T-cell (primary cell): ENCODE measurements around the gene ACSS3. TPM values are rescaled to one million over a fixed set of nuclear protein-coding genes. Genes with fewer than 3 reads are reported as not detected.

Experiments used
- ATAC-seq, 4 experiments: fragments of 200-7000 bp in 3 of 4; fragments of 150-1000 bp in 1 of 4; cut with Tn5 transposase; replicated peaks in 1 of 4; 1 replicate in 3 of 4; 2 replicates in 1 of 4; pipeline ENCODE4 v1.10.0; 2021; ENCODE audit warnings: moderate library complexity in 3 of 4, mild to moderate bottlenecking in 2 of 4, moderate number of reproducible peaks in 1 of 4
- CTCF ChIA-PET, 2 donors: fragments of 300-600 bp; sonication (Branson Sonifier 250); formaldehyde crosslinking; loops; one replicate each; lab custom pipeline; 2022; ENCODE audit warnings: antibody characterized with exemption in 2 of 2; lab: Charles Lee
- POLR2A ChIA-PET, 2 donors: fragments of 300-600 bp; sonication (Branson Sonifier 250); formaldehyde crosslinking; loops; one replicate each; lab custom pipeline; 2022; ENCODE audit warnings: antibody characterized with exemption in 2 of 2; lab: Charles Lee
- DNase-seq, 35 experiments: peaks; one replicate each; pipeline versions ENCODE4 v3.0.0 to v3.0.0-alpha.2; 2013 to 2023
- H3K27ac ChIP-seq: one replicate; pipeline ENCODE4 v1.5.1; 2013; ENCODE audit warnings: low read length
- H3K27me3 ChIP-seq, 2 experiments: replicated peaks in 1 of 2; 1 replicate in 1 of 2; 2 replicates in 1 of 2; pipeline versions ENCODE4 v1.6.1 to v1.7.0; 2013; ENCODE audit warnings: low read length in 1 of 2, mixed read lengths in 1 of 2; ENCODE audit not compliant: control insufficient read depth in 2 of 2, insufficient read depth in 2 of 2; ENCODE audit errors: extremely low read depth in 1 of 2
- H3K36me3 ChIP-seq, 2 donors: 1 replicate in 1 of 2; 2 replicates in 1 of 2; pipeline versions ENCODE4 v1.6.1 to v1.7.0; 2013; ENCODE audit warnings: low read length in 1 of 2; ENCODE audit not compliant: control insufficient read depth in 2 of 2, insufficient read depth in 1 of 2; ENCODE audit errors: extremely low read depth in 1 of 2
- H3K4me1 ChIP-seq, 2 experiments: 1 replicate in 1 of 2; 2 replicates in 1 of 2; pipeline versions ENCODE4 v1.6.1 to v1.7.0; 2013; ENCODE audit warnings: low read length in 2 of 2, mixed read lengths in 1 of 2; ENCODE audit not compliant: insufficient read depth in 2 of 2, control insufficient read depth in 1 of 2; ENCODE audit errors: extremely low read depth in 1 of 2
- H3K4me3 ChIP-seq, 2 donors: 1 replicate in 1 of 2; 2 replicates in 1 of 2; pipeline versions ENCODE4 v1.5.1 to v1.7.0; 2013; ENCODE audit warnings: mild to moderate bottlenecking in 2 of 2, low read length in 1 of 2, moderate library complexity in 1 of 2; ENCODE audit not compliant: control insufficient read depth in 1 of 2; ENCODE audit errors: extremely low read depth in 1 of 2
- H3K9me3 ChIP-seq: 2 replicates; pipeline ENCODE4 v1.7.0; 2013
- H3K27ac Mint-ChIP-seq, 2 donors: one replicate each; pipeline ENCODE4 v1.8.0; 2020 to 2021; ENCODE audit warnings: mild to moderate bottlenecking in 2 of 2, mixed read lengths in 2 of 2
- H3K27me3 Mint-ChIP-seq, 2 donors: one replicate each; pipeline ENCODE4 v1.8.0; 2021 to 2022; ENCODE audit warnings: mixed read lengths in 2 of 2
- H3K36me3 Mint-ChIP-seq: one replicate; pipeline ENCODE4 v1.8.0; 2021; ENCODE audit warnings: mixed read lengths
- H3K4me1 Mint-ChIP-seq, 3 donors: one replicate each; pipeline ENCODE4 v1.8.0; 2020 to 2022; ENCODE audit warnings: mixed read lengths in 3 of 3, mild to moderate bottlenecking in 1 of 3
- H3K4me3 Mint-ChIP-seq, 3 donors: one replicate each; pipeline ENCODE4 v1.8.0; 2020 to 2022; ENCODE audit warnings: mild to moderate bottlenecking in 3 of 3, mixed read lengths in 3 of 3, moderate library complexity in 3 of 3
- H3K9me3 Mint-ChIP-seq, 3 donors: one replicate each; pipeline ENCODE4 v1.8.0; 2020 to 2022; ENCODE audit warnings: mixed read lengths in 3 of 3
- WGBS: methylation state at CpG from one replicate; pipeline ENCODE4 v1.1.5; 2013; ENCODE audit warnings: missing lambda C conversion rate; ENCODE audit not compliant: insufficient coverage; 5-methylcytosine and 5-hydroxymethylcytosine counted together
- total RNA-seq, 35 experiments: library from RNA in 6 of 35; stranded (reverse) in 6 of 35; fragments of 120-200 nt in 1 of 35; gene quantifications; one replicate each; pipeline versions ENCODE4 v1.2.1 to v1.2.4 and lab custom pipeline; 2013 to 2026

Gene ACSS3
- total RNA-seq, 5 donors from 2014 or later (not counting 1 experiment from before 2014, with no cell fraction given): 0.13 to 0.41 TPM; not detected in 3

DNA sequence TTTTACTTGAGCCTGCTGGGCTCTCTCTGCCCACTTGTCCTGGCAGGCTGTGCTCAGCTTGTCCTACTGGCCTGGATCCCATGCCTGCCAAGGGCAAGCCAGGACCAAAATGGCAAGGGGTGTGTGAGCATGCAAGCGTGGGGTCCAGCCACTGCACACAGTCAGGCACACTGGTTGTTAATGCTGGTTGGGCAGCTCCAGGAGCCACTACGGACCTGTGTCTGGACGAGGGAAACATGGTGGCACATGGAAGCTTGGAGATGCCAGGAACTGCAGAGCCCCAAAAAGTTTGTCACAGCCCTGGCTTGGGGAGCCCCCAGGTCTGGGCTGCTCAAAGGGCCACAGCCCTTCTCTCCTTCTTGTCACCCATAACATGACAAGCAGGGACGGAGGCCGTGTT lies 83.8 kb downstream of the ACSS3 start:
- WGBS: 73% methylated on average over 4 of the region's 5 CpGs
- H3K27me3 Mint-ChIP-seq: no peaks in the 10 kb centered on the region
- POLR2A ChIA-PET: no interaction called here
- no peaks in the 10 kb centered on the region for H3K4me1 ChIP-seq
- H3K4me1 Mint-ChIP-seq: no peaks in the 10 kb centered on the region
- CTCF ChIA-PET: no interaction called here
- no peak overlapping the region for H3K4me3 ChIP-seq
- H3K27ac ChIP-seq: no peak overlapping the region
- no peak overlapping the region for H3K4me3 Mint-ChIP-seq
- H3K36me3 ChIP-seq: no peaks in the 10 kb centered on the region
- peaks cover 6 to 10% (median 8%) of the 10 kb centered on the region in 3 donors for H3K9me3 Mint-ChIP-seq
- ATAC-seq: no peak
- H3K9me3 ChIP-seq: no peaks in the 10 kb centered on the region
- DNase-seq: no peak
- H3K36me3 Mint-ChIP-seq: no peaks in the 10 kb centered on the region
- H3K27ac Mint-ChIP-seq: no peak overlapping the region
- no peaks in the 10 kb centered on the region for H3K27me3 ChIP-seq

DNA sequence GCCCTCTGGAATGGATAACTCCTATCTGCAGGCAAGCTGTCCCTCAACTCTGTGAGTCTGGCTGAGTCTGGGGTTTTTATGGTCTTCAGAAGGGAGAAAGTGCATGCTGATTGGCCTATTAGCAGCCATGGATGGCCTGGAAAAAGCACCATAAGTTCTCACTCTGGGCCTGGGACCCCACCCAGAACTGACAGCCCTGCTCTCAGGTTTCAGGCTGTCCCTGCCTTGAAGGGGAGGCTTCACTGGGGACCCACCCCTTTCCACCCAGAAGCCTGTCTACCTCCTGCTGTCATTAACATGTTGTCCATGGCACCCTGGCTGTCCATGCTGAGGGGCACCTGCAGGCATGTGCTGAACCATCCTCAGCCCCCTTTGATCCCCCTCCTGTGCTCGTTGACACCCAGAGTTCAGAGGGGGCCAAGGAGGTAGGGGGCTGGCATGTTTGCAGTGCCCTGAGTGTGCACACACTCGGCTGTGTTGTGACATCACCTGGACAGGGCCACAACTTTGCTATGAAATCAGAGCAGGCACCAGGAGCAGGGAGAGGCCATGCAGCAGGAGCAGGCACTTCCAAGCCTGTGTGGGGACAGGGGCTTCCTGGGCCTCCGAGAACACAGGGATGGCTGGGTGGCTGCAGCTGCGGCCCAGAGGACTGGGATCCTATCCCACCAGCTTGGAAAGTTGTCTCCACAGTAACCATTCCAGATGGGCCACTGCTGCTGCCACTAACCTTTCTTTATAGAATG lies 84.7 kb downstream of the ACSS3 start:
- H3K36me3 Mint-ChIP-seq: no peaks in the 10 kb centered on the region
- WGBS: 69% methylated on average over 2 of the region's 4 CpGs

DNA sequence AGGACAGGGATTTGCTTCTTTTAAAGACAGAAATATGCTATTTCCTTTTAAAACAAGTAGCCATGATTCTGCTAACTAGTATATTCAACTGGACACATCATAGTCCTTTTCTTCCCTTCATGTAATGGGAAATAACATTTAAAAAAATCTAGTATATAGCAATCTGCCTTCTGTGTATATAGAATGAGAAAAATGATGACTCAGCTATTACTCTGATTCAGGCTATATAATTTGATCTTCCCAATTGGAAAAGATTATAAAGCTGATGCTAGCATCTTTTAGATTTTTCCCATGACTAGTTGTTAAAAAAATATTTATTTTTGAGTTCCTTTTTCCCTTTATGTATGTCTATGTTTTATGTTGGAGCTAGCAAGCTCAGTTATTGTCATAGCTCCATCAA lies 86.9 kb downstream of the ACSS3 start:
- Mint-ChIP-seq H3K9me3 (peaks cover 6 to 9% (median 8%) of the 10 kb centered on the region in 3 donors), H3K4me1 (no peaks in the 10 kb centered on the region), H3K36me3 (no peaks in the 10 kb centered on the region), H3K27me3 (no peaks in the 10 kb centered on the region), H3K4me3 (no peak overlapping the region), H3K27ac (no peak overlapping the region)
- Histone ChIP-seq H3K36me3 (no peaks in the 10 kb centered on the region), H3K27ac (no peak overlapping the region), H3K4me1 (no peaks in the 10 kb centered on the region), H3K4me3 (no peak overlapping the region), H3K9me3 (no peaks in the 10 kb centered on the region), H3K27me3 (no peaks in the 10 kb centered on the region)
- ATAC-seq (no peak), DNase-seq (no peak)
- CTCF ChIA-PET: no interaction called here
- POLR2A ChIA-PET: no interaction called here

More for the DNA sequence above, 84.7 kb downstream of the ACSS3 start:
- ChIA-PET CTCF (no interaction called here), POLR2A (no interaction called here)
- Mint-ChIP-seq H3K4me1 (no peaks in the 10 kb centered on the region), H3K27ac (no peak overlapping the region), H3K4me3 (no peak overlapping the region), H3K9me3 (peaks cover 6 to 10% (median 8%) of the 10 kb centered on the region in 3 donors), H3K27me3 (no peaks in the 10 kb centered on the region)
- no peaks in the 10 kb centered on the region for H3K36me3 ChIP-seq
- H3K4me3 ChIP-seq: no peak overlapping the region
- H3K9me3 ChIP-seq: no peaks in the 10 kb centered on the region
- H3K27me3 ChIP-seq: no peaks in the 10 kb centered on the region
- H3K4me1 ChIP-seq: no peaks in the 10 kb centered on the region
- H3K27ac ChIP-seq: no peak overlapping the region
- ATAC-seq: no peak
- no peak for DNase-seq

DNA sequence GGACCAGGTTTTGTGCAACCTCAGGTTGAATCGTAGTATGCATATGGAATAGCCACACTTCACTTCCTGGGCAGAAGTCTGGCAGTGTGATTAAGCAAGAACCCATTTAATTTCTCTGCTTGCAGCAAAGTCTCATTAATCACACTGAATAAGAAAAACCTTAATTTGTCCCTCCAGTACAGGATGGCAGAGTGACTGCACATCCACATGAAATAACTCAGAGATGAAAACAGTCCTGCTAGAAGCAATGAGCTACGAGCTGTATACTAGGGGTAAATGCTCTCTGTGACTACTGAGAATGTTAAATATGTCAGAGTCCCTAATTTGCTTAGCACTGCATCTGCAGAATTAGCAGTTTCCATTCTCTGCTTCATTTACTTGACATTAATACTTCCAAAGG lies 88.9 kb downstream of the ACSS3 start:
- Histone ChIP-seq H3K27me3 (no peaks in the 10 kb centered on the region), H3K4me3 (no peak overlapping the region), H3K9me3 (no peaks in the 10 kb centered on the region), H3K4me1 (no peaks in the 10 kb centered on the region), H3K36me3 (no peaks in the 10 kb centered on the region), H3K27ac (no peak overlapping the region)
- Mint-ChIP-seq H3K27ac (no peak overlapping the region), H3K36me3 (no peaks in the 10 kb centered on the region), H3K4me1 (no peaks in the 10 kb centered on the region), H3K9me3 (peaks cover 6 to 9% (median 8%) of the 10 kb centered on the region in 3 donors), H3K4me3 (no peak overlapping the region), H3K27me3 (no peaks in the 10 kb centered on the region)
- ChIA-PET CTCF (no interaction called here), POLR2A (no interaction called here)
- ATAC-seq (no peak), DNase-seq (no peak)
- no CpG with 5 or more reads among the region's 2 CpGs for WGBS

DNA sequence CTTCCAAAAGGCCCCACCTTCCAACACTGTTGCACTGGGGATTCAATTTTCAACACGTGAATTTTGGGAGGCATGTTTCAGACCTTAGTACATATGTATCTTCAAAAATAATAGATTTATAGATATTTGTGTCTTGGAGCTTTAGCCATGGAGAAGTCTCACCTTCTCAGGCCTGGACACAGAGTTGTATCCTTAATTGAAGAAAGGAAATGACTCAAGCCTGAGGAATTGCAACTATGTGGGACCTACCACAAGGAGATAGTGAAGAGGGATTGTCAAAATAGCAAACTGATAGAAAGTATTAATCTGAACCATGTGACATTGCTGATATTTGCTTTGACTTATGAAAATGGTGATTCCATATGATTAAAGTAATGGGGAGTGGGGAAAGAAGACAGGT lies 89.8 kb downstream of the ACSS3 start:
- no peak overlapping the region for H3K27ac Mint-ChIP-seq
- H3K4me1 Mint-ChIP-seq: no peaks in the 10 kb centered on the region
- no peaks in the 10 kb centered on the region for H3K36me3 Mint-ChIP-seq
- H3K9me3 ChIP-seq: no peaks in the 10 kb centered on the region
- ATAC-seq (no peak), DNase-seq (no peak)
- H3K4me3 Mint-ChIP-seq: no peak overlapping the region
- no peaks in the 10 kb centered on the region for H3K27me3 Mint-ChIP-seq
- H3K4me3 ChIP-seq: no peak overlapping the region
- H3K36me3 ChIP-seq: no peaks in the 10 kb centered on the region
- no peak overlapping the region for H3K27ac ChIP-seq
- ChIA-PET POLR2A (no interaction called here), CTCF (no interaction called here)
- WGBS: no CpG with 5 or more reads among the region's 1 CpG
- H3K27me3 ChIP-seq: no peaks in the 10 kb centered on the region
- H3K9me3 Mint-ChIP-seq: peaks cover 6 to 9% (median 8%) of the 10 kb centered on the region in 3 donors
- no peaks in the 10 kb centered on the region for H3K4me1 ChIP-seq

DNA sequence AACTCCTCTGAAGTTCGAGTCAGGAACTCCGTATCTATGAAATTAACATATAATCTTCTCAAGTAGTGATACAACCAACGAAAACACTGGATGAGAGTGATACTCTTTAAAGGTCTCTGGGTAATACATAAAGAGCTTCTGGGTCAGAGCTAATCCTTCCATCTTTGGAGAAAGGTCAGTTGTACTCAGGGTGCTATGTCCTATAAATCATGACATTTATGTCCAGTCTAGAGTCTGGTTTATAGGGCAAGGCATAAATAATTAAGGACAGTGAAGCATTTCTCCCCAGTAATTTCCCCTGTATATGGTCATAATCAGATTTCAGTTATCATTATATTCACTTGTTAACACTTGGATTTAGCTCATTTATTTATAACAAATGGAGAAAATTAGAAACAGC lies 90.6 kb downstream of the ACSS3 start:
- no peak overlapping the region for H3K4me3 Mint-ChIP-seq
- Histone ChIP-seq H3K4me1 (no peaks in the 10 kb centered on the region), H3K36me3 (no peaks in the 10 kb centered on the region), H3K27ac (no peak overlapping the region), H3K27me3 (no peaks in the 10 kb centered on the region), H3K4me3 (no peak overlapping the region), H3K9me3 (no peaks in the 10 kb centered on the region)
- H3K27ac Mint-ChIP-seq: no peak overlapping the region
- POLR2A ChIA-PET: no interaction called here
- CTCF ChIA-PET: no interaction called here
- no peak for DNase-seq
- ATAC-seq: no peak
- WGBS: no CpG with 5 or more reads among the region's 3 CpGs
- no peaks in the 10 kb centered on the region for H3K27me3 Mint-ChIP-seq
- H3K4me1 Mint-ChIP-seq: no peaks in the 10 kb centered on the region
- H3K9me3 Mint-ChIP-seq: peaks cover 8 to 9% (median 8%) of the 10 kb centered on the region in 3 donors
- no peaks in the 10 kb centered on the region for H3K36me3 Mint-ChIP-seq

DNA sequence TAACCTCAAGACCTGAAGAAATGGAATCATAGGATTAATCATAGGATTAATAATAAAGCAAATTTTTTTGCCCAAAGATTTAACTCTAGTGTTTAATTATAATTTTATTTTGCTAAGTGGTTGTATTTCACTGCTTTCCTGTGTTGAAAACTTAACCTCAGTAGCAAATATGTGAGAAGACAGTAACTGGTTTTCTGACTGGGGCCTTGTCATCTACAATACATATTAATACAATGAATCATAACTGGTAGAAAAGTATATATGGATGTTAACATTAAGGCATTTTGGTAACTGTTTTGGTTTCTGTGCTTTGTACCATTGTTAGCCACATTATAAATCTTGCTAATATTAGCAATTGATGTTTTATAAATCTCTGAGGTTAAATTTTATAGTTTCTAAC lies 92.2 kb downstream of the ACSS3 start:
- Histone ChIP-seq H3K9me3 (no peaks in the 10 kb centered on the region), H3K4me1 (no peaks in the 10 kb centered on the region), H3K27me3 (no peaks in the 10 kb centered on the region), H3K36me3 (no peaks in the 10 kb centered on the region), H3K27ac (no peak overlapping the region), H3K4me3 (no peak overlapping the region)
- H3K4me1 Mint-ChIP-seq: no peaks in the 10 kb centered on the region
- ATAC-seq: no peak
- peaks cover 8 to 9% (median 8%) of the 10 kb centered on the region in 3 donors for H3K9me3 Mint-ChIP-seq
- H3K4me3 Mint-ChIP-seq: no peak overlapping the region
- ChIA-PET CTCF (no interaction called here), POLR2A (no interaction called here)
- no peak for DNase-seq
- H3K27me3 Mint-ChIP-seq: no peaks in the 10 kb centered on the region
- H3K36me3 Mint-ChIP-seq: no peaks in the 10 kb centered on the region
- no peak overlapping the region for H3K27ac Mint-ChIP-seq
